ENCODE data around the gene C1orf21. TPM values are rescaled to one million over a fixed set of nuclear protein-coding genes. Genes with fewer than 3 reads are reported as not detected.

The C1orf21 gene
- total RNA-seq, 1 experiment from 2014 or later, result 0.15 TPM

DNA sequence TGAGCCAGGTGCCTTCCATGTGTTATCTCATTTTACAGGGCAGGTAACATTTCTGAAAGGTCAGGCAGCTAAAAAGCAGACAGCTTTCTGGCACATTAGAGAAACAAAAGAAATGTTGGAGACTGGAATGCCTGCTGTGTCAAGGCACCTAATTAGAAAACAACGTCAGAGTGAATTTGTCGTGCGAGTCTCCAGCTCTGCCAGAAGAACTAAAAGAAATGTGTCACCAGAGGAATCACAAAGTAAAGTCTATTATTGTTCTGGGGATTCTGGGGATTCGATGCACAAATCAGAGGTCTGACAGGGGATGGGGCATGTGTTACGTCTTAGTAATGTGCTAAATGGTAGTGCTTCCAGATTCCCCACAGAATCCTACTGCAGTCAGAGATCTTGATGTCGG lies 278.5 kb downstream of the C1orf21 start:
- ChIA-PET POLR2A (no interaction called here), CTCF (no interaction called here)
- Histone ChIP-seq H3K36me3 (ENCODE audit: control insufficient read depth, insufficient read depth, low read length) (no peaks in the 10 kb centered on the region), H3K4me3 (ENCODE audit: low read depth in 2 of 2, low read length in 2 of 2) (no peak overlapping the region), H3K4me1 (ENCODE audit: control insufficient read depth, insufficient read depth, low read length) (no peaks in the 10 kb centered on the region; the same call in 1 of the 2 replicates), H3K9me3 (ENCODE audit: control insufficient read depth, insufficient read depth, low read depth, low read length) (no peaks in the 10 kb centered on the region), H3K27me3 (ENCODE audit: control insufficient read depth, insufficient read depth, low read length) (peaks cover 2% of the 10 kb centered on the region), H3K27ac (ENCODE audit: low read length) (no peak overlapping the region)
- no TSS peak for BruUV-seq (replicated peaks)
- intact Hi-C loops (cut with micrococcal nuclease; ENCODE audit: unreplicated experiment), result no loop called here
- ATAC-seq (no peak), DNase-seq (ENCODE audit: low read depth, low spot score) (no peak)
- TF ChIP-seq, protein P1, sequence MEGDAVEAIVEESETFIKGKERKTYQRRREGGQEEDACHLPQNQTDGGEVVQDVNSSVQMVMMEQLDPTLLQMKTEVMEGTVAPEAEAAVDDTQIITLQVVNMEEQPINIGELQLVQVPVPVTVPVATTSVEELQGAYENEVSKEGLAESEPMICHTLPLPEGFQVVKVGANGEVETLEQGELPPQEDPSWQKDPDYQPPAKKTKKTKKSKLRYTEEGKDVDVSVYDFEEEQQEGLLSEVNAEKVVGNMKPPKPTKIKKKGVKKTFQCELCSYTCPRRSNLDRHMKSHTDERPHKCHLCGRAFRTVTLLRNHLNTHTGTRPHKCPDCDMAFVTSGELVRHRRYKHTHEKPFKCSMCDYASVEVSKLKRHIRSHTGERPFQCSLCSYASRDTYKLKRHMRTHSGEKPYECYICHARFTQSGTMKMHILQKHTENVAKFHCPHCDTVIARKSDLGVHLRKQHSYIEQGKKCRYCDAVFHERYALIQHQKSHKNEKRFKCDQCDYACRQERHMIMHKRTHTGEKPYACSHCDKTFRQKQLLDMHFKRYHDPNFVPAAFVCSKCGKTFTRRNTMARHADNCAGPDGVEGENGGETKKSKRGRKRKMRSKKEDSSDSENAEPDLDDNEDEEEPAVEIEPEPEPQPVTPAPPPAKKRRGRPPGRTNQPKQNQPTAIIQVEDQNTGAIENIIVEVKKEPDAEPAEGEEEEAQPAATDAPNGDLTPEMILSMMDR (IDR thresholded peaks at IDR 0.05), result no peak
- TF ChIP-seq TCF7L2 (IDR thresholded peaks at IDR 0.05; ENCODE audit: low read depth, low read length) (no peak), POLR2AphosphoS5 (IDR thresholded peaks at IDR 0.05; ENCODE audit: low read depth, low read length) (no peak), SIN3A (IDR thresholded peaks at IDR 0.05; ENCODE audit: borderline replicate concordance, insufficient read depth, low read depth, low read length) (no peak)
- TF ChIP-seq, protein P2, sequence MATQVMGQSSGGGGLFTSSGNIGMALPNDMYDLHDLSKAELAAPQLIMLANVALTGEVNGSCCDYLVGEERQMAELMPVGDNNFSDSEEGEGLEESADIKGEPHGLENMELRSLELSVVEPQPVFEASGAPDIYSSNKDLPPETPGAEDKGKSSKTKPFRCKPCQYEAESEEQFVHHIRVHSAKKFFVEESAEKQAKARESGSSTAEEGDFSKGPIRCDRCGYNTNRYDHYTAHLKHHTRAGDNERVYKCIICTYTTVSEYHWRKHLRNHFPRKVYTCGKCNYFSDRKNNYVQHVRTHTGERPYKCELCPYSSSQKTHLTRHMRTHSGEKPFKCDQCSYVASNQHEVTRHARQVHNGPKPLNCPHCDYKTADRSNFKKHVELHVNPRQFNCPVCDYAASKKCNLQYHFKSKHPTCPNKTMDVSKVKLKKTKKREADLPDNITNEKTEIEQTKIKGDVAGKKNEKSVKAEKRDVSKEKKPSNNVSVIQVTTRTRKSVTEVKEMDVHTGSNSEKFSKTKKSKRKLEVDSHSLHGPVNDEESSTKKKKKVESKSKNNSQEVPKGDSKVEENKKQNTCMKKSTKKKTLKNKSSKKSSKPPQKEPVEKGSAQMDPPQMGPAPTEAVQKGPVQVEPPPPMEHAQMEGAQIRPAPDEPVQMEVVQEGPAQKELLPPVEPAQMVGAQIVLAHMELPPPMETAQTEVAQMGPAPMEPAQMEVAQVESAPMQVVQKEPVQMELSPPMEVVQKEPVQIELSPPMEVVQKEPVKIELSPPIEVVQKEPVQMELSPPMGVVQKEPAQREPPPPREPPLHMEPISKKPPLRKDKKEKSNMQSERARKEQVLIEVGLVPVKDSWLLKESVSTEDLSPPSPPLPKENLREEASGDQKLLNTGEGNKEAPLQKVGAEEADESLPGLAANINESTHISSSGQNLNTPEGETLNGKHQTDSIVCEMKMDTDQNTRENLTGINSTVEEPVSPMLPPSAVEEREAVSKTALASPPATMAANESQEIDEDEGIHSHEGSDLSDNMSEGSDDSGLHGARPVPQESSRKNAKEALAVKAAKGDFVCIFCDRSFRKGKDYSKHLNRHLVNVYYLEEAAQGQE (IDR thresholded peaks at IDR 0.05; ENCODE audit: insufficient read depth in 1 of 2, low read depth in 2 of 2, low read length in 1 of 2), result no peak
- in situ Hi-C loops (cut with HindIII; ENCODE audit: low pct_unique_long_range_greater_than_20kb, low sequenced_read_pairs), result no loop called here

DNA sequence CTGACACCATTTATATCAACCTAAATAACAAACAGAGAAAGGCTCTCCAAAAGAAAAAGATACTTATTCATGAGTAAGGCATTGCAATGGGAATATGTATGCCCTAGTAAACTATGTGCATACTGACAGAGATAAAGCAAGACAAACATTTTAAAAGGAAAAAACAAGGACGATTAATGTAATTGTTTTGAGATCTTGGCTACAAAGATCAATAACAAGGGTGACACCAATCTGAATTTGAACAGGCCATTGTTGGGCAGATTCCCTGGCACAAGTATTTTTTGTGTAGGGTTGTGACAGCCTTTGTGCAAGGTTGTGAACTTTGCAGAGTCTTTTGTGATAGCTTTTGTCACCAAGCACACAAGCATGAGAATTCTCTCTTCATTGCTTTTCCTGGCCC lies 282.6 kb downstream of the C1orf21 start:
- Histone ChIP-seq H3K36me3 (ENCODE audit: control insufficient read depth, insufficient read depth, low read length) (no peaks in the 10 kb centered on the region), H3K4me1 (ENCODE audit: control insufficient read depth, insufficient read depth, low read length) (no peaks in the 10 kb centered on the region; the same call in 1 of the 2 replicates), H3K27ac (ENCODE audit: low read length) (no peak overlapping the region), H3K9me3 (ENCODE audit: control insufficient read depth, insufficient read depth, low read depth, low read length) (no peaks in the 10 kb centered on the region), H3K4me3 (ENCODE audit: low read depth in 2 of 2, low read length in 2 of 2) (no peak overlapping the region), H3K27me3 (ENCODE audit: control insufficient read depth, insufficient read depth, low read length) (peaks cover 8% of the 10 kb centered on the region)
- in situ Hi-C loops (cut with HindIII; ENCODE audit: low pct_unique_long_range_greater_than_20kb, low sequenced_read_pairs), result no loop called here
- TF ChIP-seq SIN3A (IDR thresholded peaks at IDR 0.05; ENCODE audit: borderline replicate concordance, insufficient read depth, low read depth, low read length), result no peak
- TF ChIP-seq POLR2AphosphoS5 (IDR thresholded peaks at IDR 0.05; ENCODE audit: low read depth, low read length), result no peak
- no peak for TF ChIP-seq TCF7L2 (IDR thresholded peaks at IDR 0.05; ENCODE audit: low read depth, low read length)
- TF ChIP-seq, protein P1 (IDR thresholded peaks at IDR 0.05), result no peak
- POLR2A ChIA-PET, result no interaction called here
- no TSS peak for BruUV-seq (replicated peaks)
- intact Hi-C loops (cut with micrococcal nuclease; ENCODE audit: unreplicated experiment), result no loop called here
- DNase-seq (ENCODE audit: low read depth, low spot score) (no peak), ATAC-seq (no peak)
- CTCF ChIA-PET, result no interaction called here

Measured in Panc1 (cell line).